OCI-LY7 (cell line): ENCODE data around the gene UQCR10. TPM values are rescaled to one million over a fixed set of nuclear protein-coding genes. Genes with fewer than 3 reads are reported as not detected.

Experiments used
- BruUV-seq: library from RNA; stranded (reverse); fragments of 400-500 nt; replicated peaks from 2 replicates; lab custom pipeline; 2021; lab: Mats Ljungman, UMichigan
- CTCF ChIA-PET: fragments of 300-600 bp; sonication (Branson Sonifier 250); formaldehyde crosslinking; loops from one replicate; lab custom pipeline; 2022; ENCODE audit warnings: antibody characterized with exemption; ENCODE audit not compliant: unreplicated experiment; lab: Charles Lee
- POLR2A ChIA-PET: fragments of 300-600 bp; sonication (Branson Sonifier 250); formaldehyde crosslinking; loops from one replicate; lab custom pipeline; 2022; ENCODE audit warnings: antibody characterized with exemption; lab: Charles Lee
- DNase-seq: peaks from one replicate; pipeline ENCODE4 v3.0.0-alpha.2; 2015; ENCODE audit warnings: low spot score
- H2AFZ ChIP-seq: fragments of 200-600 bp; sonication (generic), shearing (Covaris generic); 2 replicates; pipeline ENCODE4 v1.6.1; 2014; ENCODE audit warnings: mild to moderate bottlenecking, antibody characterized with exemption, low read length, moderate library complexity
- H3K27ac ChIP-seq: fragments of 200-600 bp; sonication (generic); 2 replicates; pipeline ENCODE4 v1.5.1; 2014; ENCODE audit warnings: mixed run types, low read depth, mild to moderate bottlenecking, moderate library complexity, low read length, inconsistent platforms; ENCODE audit not compliant: poor library complexity, severe bottlenecking
- H3K36me3 ChIP-seq: fragments of 200-600 bp; sonication (generic); 2 replicates; pipeline ENCODE4 v1.6.1; 2014; ENCODE audit warnings: mild to moderate bottlenecking, antibody characterized with exemption, low read length, moderate library complexity, mixed read lengths; ENCODE audit not compliant: insufficient read depth
- H3K4me1 ChIP-seq: fragments of 200-600 bp; sonication (generic); 2 replicates; pipeline ENCODE4 v1.5.1; 2014; ENCODE audit warnings: mild to moderate bottlenecking, low read length; ENCODE audit not compliant: insufficient read depth, poor library complexity, severe bottlenecking
- H3K4me2 ChIP-seq: fragments of 200-600 bp; sonication (generic); 2 replicates; pipeline ENCODE4 v1.6.1; 2014; ENCODE audit warnings: mild to moderate bottlenecking, low read length
- H3K4me3 ChIP-seq: fragments of 200-600 bp; sonication (generic); 2 replicates; pipeline ENCODE4 v1.5.1; 2014; ENCODE audit warnings: mild to moderate bottlenecking, low read depth, low read length; ENCODE audit not compliant: poor library complexity, severe bottlenecking
- H3K79me2 ChIP-seq: fragments of 200-600 bp; sonication (generic); 2 replicates; pipeline ENCODE4 v1.6.1; 2016; ENCODE audit warnings: low read depth, mild to moderate bottlenecking, low read length, moderate library complexity, mixed read lengths; ENCODE audit not compliant: insufficient read depth
- H3K9me2 ChIP-seq: fragments of 200-600 bp; sonication (generic); 2 replicates; pipeline ENCODE4 v1.6.1; 2016; ENCODE audit warnings: mild to moderate bottlenecking, low read length, mixed read lengths; ENCODE audit not compliant: insufficient read depth
- H3K9me3 ChIP-seq: fragments of 200-600 bp; sonication (generic); 2 replicates; pipeline ENCODE4 v1.6.1; 2014; ENCODE audit warnings: mild to moderate bottlenecking, mixed run types, low read length, mixed read lengths
- H4K20me1 ChIP-seq: fragments of 200-600 bp; sonication (generic); 2 replicates; pipeline ENCODE4 v1.6.1; 2014; ENCODE audit warnings: mild to moderate bottlenecking, antibody characterized with exemption, low read length, moderate library complexity, mixed read lengths; ENCODE audit not compliant: insufficient read depth
- CTCF ChIP-seq: fragments of 200-600 bp; sonication (generic); conservative IDR thresholded peaks from 2 replicates; pipeline ENCODE4 v1.5.1; 2014; ENCODE audit warnings: mild to moderate bottlenecking, antibody characterized with exemption, low read length, moderate library complexity, mixed read lengths
- EZH2phosphoT487 ChIP-seq: fragments of 200-600 bp; sonication (generic); IDR thresholded peaks from 2 replicates; pipeline ENCODE4 v1.6.1; 2018; ENCODE audit warnings: low read depth, borderline replicate concordance, mild to moderate bottlenecking, mixed run types, antibody characterized with exemption, low read length, moderate library complexity, mixed read lengths
- intact Hi-C: fragments of 100-400 bp; cut with micrococcal nuclease; formaldehyde crosslinking; loops from one replicate; pipeline ENCODE4 v1.10.0; 2022; ENCODE audit not compliant: unreplicated experiment
- total RNA-seq, 2 experiments: library from RNA; depleted of rRNA in 1 of 2; stranded (reverse); fragments of >200 nt in 1 of 2; shearing (Covaris generic) in 1 of 2; gene quantifications; 2 replicates each; pipeline ENCODE4 v1.2.3, GENCODE V29; 2014 to 2022

The UQCR10 gene
- total RNA-seq, 2 experiments from 2014 or later = 104 to 108 TPM

GRCh38 chr22:29726512-29727130 lies 40.5 kb upstream of the UQCR10 start:
- Histone ChIP-seq H3K4me1 (no peaks in the 10 kb centered on the region), H2AFZ (no peak overlapping the region), H3K27ac (no peak overlapping the region), H3K4me2 (no peak overlapping the region), H4K20me1 (no peaks in the 10 kb centered on the region), H3K4me3 (no peak overlapping the region), H3K9me2 (no peaks in the 10 kb centered on the region), H3K9me3 (no peaks in the 10 kb centered on the region), H3K36me3 (no peaks in the 10 kb centered on the region), H3K79me2 (no peaks in the 10 kb centered on the region)
- no peak for DNase-seq
- BruUV-seq = no TSS peak
- ChIA-PET CTCF (no interaction called here), POLR2A (no interaction called here)
- TF ChIP-seq EZH2phosphoT487 (no peak), CTCF (no peak)
- intact Hi-C loops = loop anchor here (1.0 kb wide), 1 partner anchor 279 kb away; no protein-coding TSS in a partner anchor

- TF ChIP-seq CTCF (peak; percentile 58), EZH2phosphoT487 (no peak)
- no peak overlapping the region for H3K27ac ChIP-seq
- H3K4me3 ChIP-seq = no peak overlapping the region
- no TSS peak for BruUV-seq
- ChIA-PET CTCF (no interaction called here), POLR2A (no interaction called here)
- DNase-seq = peak; percentile 30
- intact Hi-C loops = loop anchor here (1.0 kb wide), 1 partner anchor 278 kb away; no protein-coding TSS in a partner anchor
- no peaks in the 10 kb centered on the region for H3K4me1 ChIP-seq
- no peaks in the 10 kb centered on the region for H4K20me1 ChIP-seq
- no peaks in the 10 kb centered on the region for H3K79me2 ChIP-seq
- H3K4me2 ChIP-seq = no peak overlapping the region
- no peaks in the 10 kb centered on the region for H3K36me3 ChIP-seq
- no peaks in the 10 kb centered on the region for H3K9me2 ChIP-seq
- no peak overlapping the region for H2AFZ ChIP-seq
- no peaks in the 10 kb centered on the region for H3K9me3 ChIP-seq
Measured at GRCh38 chr22:29727131-29727523, 40.0 kb upstream of the UQCR10 start.

- intact Hi-C loops = no loop called here
- H3K4me2 ChIP-seq = no peak overlapping the region
- no peaks in the 10 kb centered on the region for H3K79me2 ChIP-seq
- no TSS peak for BruUV-seq
- H3K9me3 ChIP-seq = no peaks in the 10 kb centered on the region
- POLR2A ChIA-PET = no interaction called here
- no peak overlapping the region for H3K4me3 ChIP-seq
- H3K27ac ChIP-seq = no peak overlapping the region
- H2AFZ ChIP-seq = no peak overlapping the region
- TF ChIP-seq EZH2phosphoT487 (no peak), CTCF (no peak)
- H3K4me1 ChIP-seq = no peaks in the 10 kb centered on the region
- H3K9me2 ChIP-seq = no peaks in the 10 kb centered on the region
- CTCF ChIA-PET = no interaction called here
- DNase-seq = no peak
- no peaks in the 10 kb centered on the region for H4K20me1 ChIP-seq
- H3K36me3 ChIP-seq = no peaks in the 10 kb centered on the region
Measured at GRCh38 chr22:29729161-29729560, 38.0 kb upstream of the UQCR10 start.
